ENCODE data around the gene FOXK2.

FOXK2 gene

DNA sequence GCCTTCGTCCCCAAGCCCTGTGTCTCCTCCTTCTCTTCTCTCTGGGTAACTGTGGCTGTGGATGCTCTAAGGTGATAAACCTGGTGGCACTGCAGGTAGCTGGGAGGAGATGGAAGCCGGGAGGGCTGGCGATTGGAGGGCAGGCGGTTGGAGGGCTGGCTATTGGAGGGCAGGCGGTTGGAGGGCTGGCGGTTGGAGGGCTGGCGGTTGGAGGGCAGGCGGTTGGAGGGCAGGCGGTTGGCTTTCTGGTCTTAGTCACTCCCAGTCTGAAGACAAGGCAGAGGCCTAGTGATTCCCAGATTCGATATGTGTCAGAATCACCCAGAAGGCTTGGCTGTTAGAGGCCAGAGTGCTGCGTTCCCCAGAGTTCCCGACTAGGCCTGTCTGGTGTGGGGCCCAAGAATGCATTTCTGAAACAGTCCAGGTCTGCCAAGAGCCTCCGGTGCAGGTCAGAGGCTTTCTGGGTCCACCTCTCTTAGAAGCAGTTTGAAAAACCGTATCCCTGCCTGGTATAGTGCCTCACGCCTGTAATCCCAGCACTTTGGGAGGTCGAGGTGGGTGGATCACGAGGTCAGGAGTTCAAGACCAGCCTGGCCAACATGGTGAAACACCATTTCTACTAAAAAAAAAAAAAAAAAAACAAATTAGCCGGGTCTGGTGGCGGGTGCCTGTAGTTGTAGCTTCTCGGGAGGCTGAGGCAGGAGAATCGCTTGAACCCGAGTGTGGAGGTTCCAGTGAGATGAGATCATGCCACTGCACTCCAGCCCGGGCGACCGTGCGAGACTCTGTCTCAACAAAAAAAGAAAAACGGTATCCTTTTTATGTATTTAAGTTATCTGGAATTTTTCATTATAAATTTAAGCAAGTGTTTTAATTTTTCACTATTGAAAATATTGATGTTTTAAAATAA lies 69.0 kb downstream of the FOXK2 start:
- TF ChIP-seq ZC3H10 (CRISPR knock-in tag; IDR thresholded peaks at IDR 0.05) = no peak
- no peak for TF ChIP-seq ARNTL (CRISPR knock-in tag; IDR thresholded peaks at IDR 0.05; ENCODE audit: borderline replicate concordance, low read depth)
- TF ChIP-seq SNAI2 (CRISPR knock-in tag; IDR thresholded peaks at IDR 0.05) = no peak
- TF ChIP-seq CSDC2 (CRISPR knock-in tag; IDR thresholded peaks at IDR 0.05) = no peak
- TF ChIP-seq ZNF8 (CRISPR knock-in tag; IDR thresholded peaks at IDR 0.05) = no peak
- no peak for TF ChIP-seq ISL1 (CRISPR knock-in tag; IDR thresholded peaks at IDR 0.05)
- no peak for TF ChIP-seq ZFP30 (CRISPR knock-in tag; IDR thresholded peaks at IDR 0.05)
- TF ChIP-seq PPARA (CRISPR knock-in tag; IDR thresholded peaks at IDR 0.05; ENCODE audit: borderline replicate concordance) = no peak
- TF ChIP-seq ZNF565 (CRISPR knock-in tag; conservative IDR thresholded peaks at IDR 0.05; ENCODE audit: low read depth) = no peak
- TF ChIP-seq, protein P1, sequence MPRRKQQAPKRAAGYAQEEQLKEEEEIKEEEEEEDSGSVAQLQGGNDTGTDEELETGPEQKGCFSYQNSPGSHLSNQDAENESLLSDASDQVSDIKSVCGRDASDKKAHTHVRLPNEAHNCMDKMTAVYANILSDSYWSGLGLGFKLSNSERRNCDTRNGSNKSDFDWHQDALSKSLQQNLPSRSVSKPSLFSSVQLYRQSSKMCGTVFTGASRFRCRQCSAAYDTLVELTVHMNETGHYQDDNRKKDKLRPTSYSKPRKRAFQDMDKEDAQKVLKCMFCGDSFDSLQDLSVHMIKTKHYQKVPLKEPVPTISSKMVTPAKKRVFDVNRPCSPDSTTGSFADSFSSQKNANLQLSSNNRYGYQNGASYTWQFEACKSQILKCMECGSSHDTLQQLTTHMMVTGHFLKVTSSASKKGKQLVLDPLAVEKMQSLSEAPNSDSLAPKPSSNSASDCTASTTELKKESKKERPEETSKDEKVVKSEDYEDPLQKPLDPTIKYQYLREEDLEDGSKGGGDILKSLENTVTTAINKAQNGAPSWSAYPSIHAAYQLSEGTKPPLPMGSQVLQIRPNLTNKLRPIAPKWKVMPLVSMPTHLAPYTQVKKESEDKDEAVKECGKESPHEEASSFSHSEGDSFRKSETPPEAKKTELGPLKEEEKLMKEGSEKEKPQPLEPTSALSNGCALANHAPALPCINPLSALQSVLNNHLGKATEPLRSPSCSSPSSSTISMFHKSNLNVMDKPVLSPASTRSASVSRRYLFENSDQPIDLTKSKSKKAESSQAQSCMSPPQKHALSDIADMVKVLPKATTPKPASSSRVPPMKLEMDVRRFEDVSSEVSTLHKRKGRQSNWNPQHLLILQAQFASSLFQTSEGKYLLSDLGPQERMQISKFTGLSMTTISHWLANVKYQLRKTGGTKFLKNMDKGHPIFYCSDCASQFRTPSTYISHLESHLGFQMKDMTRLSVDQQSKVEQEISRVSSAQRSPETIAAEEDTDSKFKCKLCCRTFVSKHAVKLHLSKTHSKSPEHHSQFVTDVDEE (CRISPR knock-in tag; IDR thresholded peaks at IDR 0.05) = no peak
- TF ChIP-seq OSR1 (CRISPR knock-in tag; IDR thresholded peaks at IDR 0.05) = no peak
- TF ChIP-seq PATZ1 (CRISPR knock-in tag; IDR thresholded peaks at IDR 0.05; ENCODE audit: borderline replicate concordance) = no peak
- no peak for TF ChIP-seq RARB (CRISPR knock-in tag; IDR thresholded peaks at IDR 0.05)
- no peak for TF ChIP-seq TOX (CRISPR knock-in tag; IDR thresholded peaks at IDR 0.05; ENCODE audit: borderline replicate concordance)
- TF ChIP-seq ZFP3 (CRISPR knock-in tag; IDR thresholded peaks at IDR 0.05) = no peak
- no peak for TF ChIP-seq GLIS3 (CRISPR knock-in tag; IDR thresholded peaks at IDR 0.05)
- TF ChIP-seq, protein P2, sequence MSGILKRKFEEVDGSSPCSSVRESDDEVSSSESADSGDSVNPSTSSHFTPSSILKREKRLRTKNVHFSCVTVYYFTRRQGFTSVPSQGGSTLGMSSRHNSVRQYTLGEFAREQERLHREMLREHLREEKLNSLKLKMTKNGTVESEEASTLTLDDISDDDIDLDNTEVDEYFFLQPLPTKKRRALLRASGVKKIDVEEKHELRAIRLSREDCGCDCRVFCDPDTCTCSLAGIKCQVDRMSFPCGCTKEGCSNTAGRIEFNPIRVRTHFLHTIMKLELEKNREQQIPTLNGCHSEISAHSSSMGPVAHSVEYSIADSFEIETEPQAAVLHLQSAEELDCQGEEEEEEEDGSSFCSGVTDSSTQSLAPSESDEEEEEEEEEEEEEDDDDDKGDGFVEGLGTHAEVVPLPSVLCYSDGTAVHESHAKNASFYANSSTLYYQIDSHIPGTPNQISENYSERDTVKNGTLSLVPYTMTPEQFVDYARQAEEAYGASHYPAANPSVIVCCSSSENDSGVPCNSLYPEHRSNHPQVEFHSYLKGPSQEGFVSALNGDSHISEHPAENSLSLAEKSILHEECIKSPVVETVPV (CRISPR knock-in tag; IDR thresholded peaks at IDR 0.05) = no peak
- TF ChIP-seq TCF4 (CRISPR knock-in tag; IDR thresholded peaks at IDR 0.05; ENCODE audit: borderline replicate concordance) = no peak
- TF ChIP-seq ZNF70 (CRISPR knock-in tag; IDR thresholded peaks at IDR 0.05) = no peak
- TF ChIP-seq CREB5 (CRISPR knock-in tag; IDR thresholded peaks at IDR 0.05; ENCODE audit: low read depth) = no peak
- ATAC-seq = no peak

- TF ChIP-seq ZNF8 (CRISPR knock-in tag; IDR thresholded peaks at IDR 0.05) (no peak), ZC3H10 (CRISPR knock-in tag; IDR thresholded peaks at IDR 0.05) (no peak), GLIS3 (CRISPR knock-in tag; IDR thresholded peaks at IDR 0.05) (no peak), TCF4 (CRISPR knock-in tag; IDR thresholded peaks at IDR 0.05; ENCODE audit: borderline replicate concordance) (no peak), RARB (CRISPR knock-in tag; IDR thresholded peaks at IDR 0.05) (no peak), BACH2 (CRISPR knock-in tag; IDR thresholded peaks at IDR 0.05; ENCODE audit: borderline replicate concordance) (no peak), OSR1 (CRISPR knock-in tag; IDR thresholded peaks at IDR 0.05) (no peak), ESRRG (CRISPR knock-in tag; IDR thresholded peaks at IDR 0.05) (no peak), ZFP30 (CRISPR knock-in tag; IDR thresholded peaks at IDR 0.05) (no peak), ZNF565 (CRISPR knock-in tag; conservative IDR thresholded peaks at IDR 0.05; ENCODE audit: low read depth) (no peak), ZNF70 (CRISPR knock-in tag; IDR thresholded peaks at IDR 0.05) (no peak), ARNTL (CRISPR knock-in tag; IDR thresholded peaks at IDR 0.05; ENCODE audit: borderline replicate concordance, low read depth) (no peak), CSDC2 (CRISPR knock-in tag; IDR thresholded peaks at IDR 0.05) (no peak), ZFP3 (CRISPR knock-in tag; IDR thresholded peaks at IDR 0.05) (no peak), PATZ1 (CRISPR knock-in tag; IDR thresholded peaks at IDR 0.05; ENCODE audit: borderline replicate concordance) (no peak)
- TF ChIP-seq, protein P1 (CRISPR knock-in tag; IDR thresholded peaks at IDR 0.05) = no peak
- TF ChIP-seq, protein P3, sequence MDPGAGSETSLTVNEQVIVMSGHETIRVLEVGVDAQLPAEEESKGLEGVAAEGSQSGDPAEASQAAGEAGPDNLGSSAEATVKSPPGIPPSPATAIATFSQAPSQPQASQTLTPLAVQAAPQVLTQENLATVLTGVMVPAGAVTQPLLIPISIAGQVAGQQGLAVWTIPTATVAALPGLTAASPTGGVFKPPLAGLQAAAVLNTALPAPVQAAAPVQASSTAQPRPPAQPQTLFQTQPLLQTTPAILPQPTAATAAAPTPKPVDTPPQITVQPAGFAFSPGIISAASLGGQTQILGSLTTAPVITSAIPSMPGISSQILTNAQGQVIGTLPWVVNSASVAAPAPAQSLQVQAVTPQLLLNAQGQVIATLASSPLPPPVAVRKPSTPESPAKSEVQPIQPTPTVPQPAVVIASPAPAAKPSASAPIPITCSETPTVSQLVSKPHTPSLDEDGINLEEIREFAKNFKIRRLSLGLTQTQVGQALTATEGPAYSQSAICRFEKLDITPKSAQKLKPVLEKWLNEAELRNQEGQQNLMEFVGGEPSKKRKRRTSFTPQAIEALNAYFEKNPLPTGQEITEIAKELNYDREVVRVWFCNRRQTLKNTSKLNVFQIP (CRISPR knock-in tag; IDR thresholded peaks at IDR 0.05; ENCODE audit: borderline replicate concordance, low read depth) = no peak
- ATAC-seq = no peak
Observed at GRCh38 chr17:82589851-82590180, 70.3 kb downstream of the FOXK2 start.

Measured in SK-N-SH treated with all-trans-retinoic acid at 6 μM for 48 hours (cell line).